Measurements from ENCODE around the gene UBR4.
A peak's percentile ranks its signal among the peaks of the same experiment; 100 is the strongest.
"Not testable (repeated sequence)": the region's sequence is repeated elsewhere in the genome, so short reads cannot be mapped to it uniquely, and the experiment has no call there.

UBR4 gene

DNA sequence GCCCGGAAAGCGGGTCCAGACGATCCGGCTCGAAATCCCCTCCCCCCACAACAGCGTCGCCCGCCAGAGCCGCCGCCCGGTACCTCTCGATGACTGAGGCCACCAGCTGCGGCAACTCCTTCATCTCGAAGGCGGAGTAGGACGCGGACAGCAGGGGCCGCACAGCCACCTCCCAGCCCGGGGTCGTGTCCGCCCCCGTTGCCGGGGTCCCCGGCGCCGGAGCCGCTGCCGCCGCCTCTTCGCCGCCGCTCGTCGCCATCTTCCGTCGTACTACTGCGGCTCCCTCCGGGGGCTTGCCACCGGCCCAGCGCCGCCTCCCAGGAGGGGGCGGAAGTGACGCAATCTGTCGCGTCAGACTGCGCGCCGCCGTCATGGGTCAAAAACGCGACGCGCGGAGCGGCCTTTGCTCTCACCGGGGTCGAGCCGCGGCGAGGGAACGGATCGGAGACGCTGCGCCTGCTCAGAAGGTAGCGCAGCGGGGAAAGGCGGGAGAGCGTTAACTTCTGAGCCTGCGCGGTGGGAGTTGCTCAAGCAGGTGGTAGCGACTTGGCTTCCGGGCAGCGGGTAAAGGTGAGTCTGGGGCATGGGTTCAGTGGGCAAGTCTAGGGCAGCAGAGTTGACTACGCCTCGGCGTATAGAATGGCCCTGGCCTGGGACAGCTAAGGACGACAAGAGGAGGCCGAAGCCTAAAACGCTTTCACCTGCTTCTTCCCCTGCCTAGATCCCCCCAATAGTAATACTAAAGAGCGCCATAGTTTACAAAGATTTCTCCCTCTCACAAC, at the start of gene UBR4:
Gene UBR4 (minus strand): TSS at position 277 of the 782 bp plus-strand sequence. CDS start 18 bp downstream, at position 259.
- peaks cover 0 to 13% (median 0%) of the 10 kb centered on the region in 5 donors for H3K36me3 ChIP-seq (ENCODE audit: control insufficient read depth in 5 of 5, insufficient read depth in 5 of 5, low read length in 5 of 5)
- no peaks in the 10 kb centered on the region for H3K27me3 ChIP-seq (ENCODE audit: control insufficient read depth in 5 of 5, insufficient read depth in 4 of 5, low read length in 5 of 5)
- H3K27ac ChIP-seq (ENCODE audit: low read depth, low read length), result peak within 1 kb of the TSS; percentile 89
- H3K4me1 ChIP-seq (ENCODE audit: control insufficient read depth in 5 of 5, insufficient read depth in 5 of 5, low read length in 5 of 5), result peaks cover 6 to 47% (median 39%) of the 10 kb centered on the region in 5 donors
- no peaks in the 10 kb centered on the region for H3K9me3 ChIP-seq (ENCODE audit: control insufficient read depth in 5 of 5, low read length in 5 of 5)
- peak within 1 kb of the TSS; percentile 77 to 97 (median 96) for H3K4me3 ChIP-seq (ENCODE audit: low read depth in 1 of 5, low read length in 5 of 5)
- peak within 1 kb of the TSS; percentile 93 to 98 (median 97) for H3K9ac ChIP-seq (ENCODE audit: low read length in 5 of 5)

DNA sequence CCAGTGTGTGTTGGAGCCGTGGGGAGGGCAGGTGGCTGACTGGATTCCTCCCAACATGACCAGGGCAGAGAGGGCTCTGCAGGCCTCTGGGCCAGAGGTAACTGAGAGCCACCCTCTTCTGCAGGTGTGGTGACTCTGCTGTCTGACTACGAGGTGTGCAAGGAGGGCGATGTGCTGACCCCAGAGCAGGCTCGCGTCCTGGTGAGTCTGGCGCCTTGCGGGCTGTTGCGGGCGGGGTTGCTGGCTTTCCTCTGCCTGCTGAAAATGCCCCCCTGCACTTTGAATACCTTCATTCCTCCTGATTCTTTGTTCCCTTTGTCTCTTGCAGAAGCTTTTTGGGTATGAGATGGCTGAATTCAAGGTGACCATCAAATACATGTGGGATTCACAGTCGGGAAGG, 48.3 kb upstream of the UBR4 start:
- Histone ChIP-seq H3K4me1 (ENCODE audit: control insufficient read depth in 5 of 5, insufficient read depth in 5 of 5, low read length in 5 of 5) (peaks cover 0 to 21% (median 3%) of the 10 kb centered on the region in 5 donors), H3K27ac (ENCODE audit: low read depth, low read length) (no peak overlapping the region), H3K9me3 (ENCODE audit: control insufficient read depth in 5 of 5, low read length in 5 of 5) (no peaks in the 10 kb centered on the region), H3K4me3 (ENCODE audit: low read depth in 1 of 5, low read length in 5 of 5) (no peak overlapping the region), H3K36me3 (ENCODE audit: control insufficient read depth in 5 of 5, insufficient read depth in 5 of 5, low read length in 5 of 5) (peaks cover 0 to 62% (median 51%) of the 10 kb centered on the region in 5 donors), H3K27me3 (ENCODE audit: control insufficient read depth in 5 of 5, insufficient read depth in 4 of 5, low read length in 5 of 5) (no peaks in the 10 kb centered on the region), H3K9ac (ENCODE audit: low read length in 5 of 5) (no peak overlapping the region)

DNA sequence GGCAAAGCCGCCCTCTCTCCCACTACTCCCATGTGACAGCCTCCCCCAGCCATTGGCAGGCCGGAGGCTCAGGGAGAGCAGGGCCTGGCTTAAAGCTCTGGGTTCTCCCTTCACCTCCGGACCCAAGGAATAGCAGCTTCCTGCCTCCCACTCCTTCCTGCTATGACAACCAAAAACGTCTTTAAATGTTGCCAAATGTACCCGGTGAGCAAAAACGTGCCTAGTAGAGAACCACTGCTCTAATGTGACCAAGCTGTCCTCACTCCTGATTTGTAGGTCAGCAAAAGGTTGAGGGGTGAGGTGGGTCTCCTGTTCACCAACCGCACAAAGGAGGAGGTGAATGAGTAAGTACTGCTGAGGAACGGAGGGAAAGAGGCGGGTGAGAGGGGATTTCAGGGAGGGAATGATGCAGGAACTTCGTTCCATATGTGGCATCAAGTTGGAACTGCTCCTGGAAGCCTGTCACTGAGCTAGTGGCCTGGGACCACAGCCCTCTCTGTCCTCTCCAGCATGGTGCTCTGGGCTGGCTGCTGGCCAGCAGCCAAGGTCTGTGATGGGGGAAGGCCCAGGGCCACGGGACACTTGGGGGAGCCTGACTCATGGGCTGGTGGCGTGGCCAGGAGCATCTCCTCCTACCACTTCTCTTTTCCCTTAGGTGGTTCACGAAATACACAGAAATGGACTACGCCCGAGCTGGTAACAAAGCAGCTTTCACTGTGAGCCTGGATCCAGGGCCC, 47.3 kb upstream of the UBR4 start:
- Histone ChIP-seq H3K27ac (ENCODE audit: low read depth, low read length) (no peak overlapping the region), H3K9ac (ENCODE audit: low read length in 5 of 5) (peak overlapping the region in 1 of 5 donors; percentile 38), H3K9me3 (ENCODE audit: control insufficient read depth in 5 of 5, low read length in 5 of 5) (no peaks in the 10 kb centered on the region), H3K36me3 (ENCODE audit: control insufficient read depth in 5 of 5, insufficient read depth in 5 of 5, low read length in 5 of 5) (peaks cover 0 to 62% (median 51%) of the 10 kb centered on the region in 5 donors), H3K4me3 (ENCODE audit: low read depth in 1 of 5, low read length in 5 of 5) (no peak overlapping the region), H3K4me1 (ENCODE audit: control insufficient read depth in 5 of 5, insufficient read depth in 5 of 5, low read length in 5 of 5) (peaks cover 0 to 31% (median 13%) of the 10 kb centered on the region in 5 donors), H3K27me3 (ENCODE audit: control insufficient read depth in 5 of 5, insufficient read depth in 4 of 5, low read length in 5 of 5) (no peaks in the 10 kb centered on the region)

GRCh38 chr1:19256301-19256700, 46.2 kb upstream of the UBR4 start:
- not testable (repeated sequence) for H3K4me3 ChIP-seq (ENCODE audit: low read depth in 1 of 5, low read length in 5 of 5); H3K9ac ChIP-seq (ENCODE audit: low read length in 5 of 5); H3K27me3 ChIP-seq (ENCODE audit: control insufficient read depth in 5 of 5, insufficient read depth in 4 of 5, low read length in 5 of 5); H3K27ac ChIP-seq (ENCODE audit: low read depth, low read length); H3K9me3 ChIP-seq (ENCODE audit: control insufficient read depth in 5 of 5, low read length in 5 of 5)
- H3K36me3 ChIP-seq (ENCODE audit: control insufficient read depth in 5 of 5, insufficient read depth in 5 of 5, low read length in 5 of 5), result peaks cover 0 to 62% (median 51%) of the 10 kb centered on the region in 5 donors
- peaks cover 0 to 39% (median 21%) of the 10 kb centered on the region in 5 donors for H3K4me1 ChIP-seq (ENCODE audit: control insufficient read depth in 5 of 5, insufficient read depth in 5 of 5, low read length in 5 of 5)

DNA sequence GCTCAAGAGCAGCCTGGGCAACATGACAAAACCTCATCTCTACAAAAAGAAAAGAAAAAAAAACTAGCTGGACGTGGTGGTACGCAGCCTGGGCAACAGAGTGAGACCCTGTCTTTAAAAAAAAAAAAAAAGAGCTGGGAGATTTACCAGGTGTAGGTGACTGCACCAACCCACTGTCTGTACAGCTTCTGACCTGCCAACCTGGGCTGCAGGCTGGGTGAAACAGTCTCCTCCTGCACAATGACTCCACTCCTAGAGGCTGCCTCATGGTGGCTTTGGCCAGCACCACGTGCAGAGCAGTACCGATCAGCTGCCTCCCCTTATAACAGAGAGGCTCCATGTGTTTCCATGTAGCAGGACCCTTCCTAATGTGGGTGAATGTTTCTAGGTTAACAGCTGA, 45.2 kb upstream of the UBR4 start:
- no peak overlapping the region for H3K4me3 ChIP-seq (ENCODE audit: low read depth in 1 of 5, low read length in 5 of 5)
- no peaks in the 10 kb centered on the region for H3K9me3 ChIP-seq (ENCODE audit: control insufficient read depth in 5 of 5, low read length in 5 of 5)
- no peaks in the 10 kb centered on the region for H3K27me3 ChIP-seq (ENCODE audit: control insufficient read depth in 5 of 5, insufficient read depth in 4 of 5, low read length in 5 of 5)
- H3K36me3 ChIP-seq (ENCODE audit: control insufficient read depth in 5 of 5, insufficient read depth in 5 of 5, low read length in 5 of 5), result peaks cover 0 to 55% (median 47%) of the 10 kb centered on the region in 5 donors
- no peak overlapping the region for H3K27ac ChIP-seq (ENCODE audit: low read depth, low read length)
- H3K9ac ChIP-seq (ENCODE audit: low read length in 5 of 5), result no peak overlapping the region
- peaks cover 3 to 47% (median 31%) of the 10 kb centered on the region in 5 donors for H3K4me1 ChIP-seq (ENCODE audit: control insufficient read depth in 5 of 5, insufficient read depth in 5 of 5, low read length in 5 of 5)

DNA sequence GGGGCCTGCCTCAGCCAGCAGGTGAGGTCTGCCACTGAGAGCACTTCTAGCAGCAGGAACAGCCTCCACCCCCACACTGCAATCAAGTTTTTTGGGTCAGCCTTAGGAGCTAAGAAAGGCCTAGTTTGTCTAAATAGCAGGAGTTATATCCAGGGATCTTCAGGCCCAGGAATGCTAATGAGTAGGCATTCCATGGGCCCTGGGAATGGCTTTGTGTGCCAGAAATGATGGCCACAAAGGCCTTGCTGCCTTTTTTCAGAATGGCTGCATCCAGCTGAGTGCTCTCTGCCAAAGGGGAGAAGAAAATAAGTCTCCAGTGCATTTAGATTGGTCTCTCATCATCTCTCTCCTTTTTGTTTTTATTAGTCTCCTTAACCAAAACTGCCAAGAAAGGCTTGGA, 44.4 kb upstream of the UBR4 start:
- peaks cover 0 to 46% (median 40%) of the 10 kb centered on the region in 5 donors for H3K36me3 ChIP-seq (ENCODE audit: control insufficient read depth in 5 of 5, insufficient read depth in 5 of 5, low read length in 5 of 5)
- no peaks in the 10 kb centered on the region for H3K27me3 ChIP-seq (ENCODE audit: control insufficient read depth in 5 of 5, insufficient read depth in 4 of 5, low read length in 5 of 5)
- H3K9me3 ChIP-seq (ENCODE audit: control insufficient read depth in 5 of 5, low read length in 5 of 5), result no peaks in the 10 kb centered on the region
- no peak overlapping the region for H3K9ac ChIP-seq (ENCODE audit: low read length in 5 of 5)
- H3K4me3 ChIP-seq (ENCODE audit: low read depth in 1 of 5, low read length in 5 of 5), result no peak overlapping the region
- peaks cover 3 to 48% (median 34%) of the 10 kb centered on the region in 5 donors for H3K4me1 ChIP-seq (ENCODE audit: control insufficient read depth in 5 of 5, insufficient read depth in 5 of 5, low read length in 5 of 5)
- no peak overlapping the region for H3K27ac ChIP-seq (ENCODE audit: low read depth, low read length)

- Histone ChIP-seq H3K27ac (ENCODE audit: low read depth, low read length) (peak within 1 kb of the TSS; percentile 76), H3K36me3 (ENCODE audit: control insufficient read depth in 5 of 5, insufficient read depth in 5 of 5, low read length in 5 of 5) (peaks cover 0 to 17% (median 11%) of the 10 kb centered on the region in 5 donors), H3K9ac (ENCODE audit: low read length in 5 of 5) (peak within 1 kb of the TSS; percentile 56 to 98 (median 88)), H3K27me3 (ENCODE audit: control insufficient read depth in 5 of 5, insufficient read depth in 4 of 5, low read length in 5 of 5) (no peaks in the 10 kb centered on the region), H3K4me3 (ENCODE audit: low read depth in 1 of 5, low read length in 5 of 5) (peak within 1 kb of the TSS; percentile 75 to 98 (median 95)), H3K4me1 (ENCODE audit: control insufficient read depth in 5 of 5, insufficient read depth in 5 of 5, low read length in 5 of 5) (peaks cover 3 to 34% (median 32%) of the 10 kb centered on the region in 5 donors), H3K9me3 (ENCODE audit: control insufficient read depth in 5 of 5, low read length in 5 of 5) (no peaks in the 10 kb centered on the region)
Measured at GRCh38 chr1:19251305-19252196, 41.5 kb upstream of the UBR4 start, which contains the start of the genes EMC1 and MRTO4. Gene EMC1, minus strand, starts transcription at chr1:19251524. Its CDS starts 15 bp downstream, at chr1:19251509. Gene MRTO4, plus strand, starts transcription at chr1:19251805. Its CDS starts 31 bp downstream, at chr1:19251836.

GRCh38 chr1:19250629-19251304, 40.7 kb upstream of the UBR4 start:
- Histone ChIP-seq H3K27me3 (ENCODE audit: control insufficient read depth in 5 of 5, insufficient read depth in 4 of 5, low read length in 5 of 5) (no peaks in the 10 kb centered on the region), H3K27ac (ENCODE audit: low read depth, low read length) (peak overlapping the region; percentile 76), H3K9ac (ENCODE audit: low read length in 5 of 5) (peak overlapping the region; percentile 16 to 98 (median 88)), H3K36me3 (ENCODE audit: control insufficient read depth in 5 of 5, insufficient read depth in 5 of 5, low read length in 5 of 5) (peaks cover 0 to 10% (median 5%) of the 10 kb centered on the region in 5 donors), H3K4me3 (ENCODE audit: low read depth in 1 of 5, low read length in 5 of 5) (peak overlapping the region; percentile 75 to 98 (median 95)), H3K4me1 (ENCODE audit: control insufficient read depth in 5 of 5, insufficient read depth in 5 of 5, low read length in 5 of 5) (peaks cover 3 to 34% (median 32%) of the 10 kb centered on the region in 5 donors), H3K9me3 (ENCODE audit: control insufficient read depth in 5 of 5, low read length in 5 of 5) (no peaks in the 10 kb centered on the region)

Data from subcutaneous abdominal adipose tissue (tissue), 5 donors.